A549 (cell line): ENCODE data around the gene DYNC1I1. TPM values are rescaled to one million over a fixed set of nuclear protein-coding genes. Genes with fewer than 3 reads are reported as not detected.
A peak's percentile ranks its signal among the peaks of the same experiment; 100 is the strongest.

ENCODE experiments used
- ATAC-seq, 2 experiments: fragments of 200-7000 bp in 1 of 2; fragments of >200 bp in 1 of 2; cut with Nextera tagmentation in 1 of 2; cut with Tn5 transposase in 1 of 2; 3 replicates each; pipeline versions ENCODE4 v1.8.0 to v1.9.1; 2018 to 2020; ENCODE audit warnings: mild to moderate bottlenecking in 1 of 2, moderate library complexity in 1 of 2
- CTCF ChIA-PET: fragments of 300-600 bp; sonication (Branson Sonifier 250); formaldehyde crosslinking; extraction: SDS; loops from one replicate; lab custom pipeline; 2021; ENCODE audit warnings: antibody characterized with exemption, inconsistent platforms; lab: Yijun Ruan, JAX
- POLR2A ChIA-PET: fragments of 350-600 bp; formaldehyde crosslinking; extraction: SDS; loops from one replicate; lab custom pipeline; 2021; ENCODE audit warnings: antibody characterized with exemption, inconsistent platforms; lab: Yijun Ruan, JAX
- DNase-seq, 2 experiments: peaks; one replicate each; pipeline versions ENCODE4 v3.0.0 to v3.0.0-alpha.2; 2011 to 2016; ENCODE audit warnings: low read depth in 1 of 2, low spot score in 1 of 2
- FAIRE-seq: peaks from 2 replicates; lab custom pipeline; 2011; peaks lifted over from hg19 to GRCh38; lab: Jason Lieb, UNC
- H3K27ac ChIP-seq, 2 experiments: fragments of >200 bp; sonication (Bioruptor Twin); formaldehyde crosslinking; 3 replicates each; pipeline ENCODE4 v1.5.1; 2016 to 2017
- H3K4me1 ChIP-seq: fragments of >200 bp; sonication (Bioruptor Twin); formaldehyde crosslinking; 3 replicates; pipeline ENCODE4 v1.6.1; 2016
- H3K4me2 ChIP-seq: fragments of >200 bp; sonication (Bioruptor Twin); formaldehyde crosslinking; 3 replicates; pipeline ENCODE4 v1.6.1; 2016
- H3K4me3 ChIP-seq: fragments of >200 bp; sonication (Bioruptor Twin); formaldehyde crosslinking; 3 replicates; pipeline ENCODE4 v1.5.1; 2016
- H3K9me3 ChIP-seq: fragments of >200 bp; sonication (Bioruptor Twin); formaldehyde crosslinking; 3 replicates; pipeline ENCODE4 v1.6.1; 2016
- ATOH8 ChIP-seq: fragments of 250-450 bp; sonication (Bioruptor Pico); IDR thresholded peaks from 2 replicates; pipeline ENCODE4 v1.5.0; 2020; ENCODE audit warnings: low read depth, mild to moderate bottlenecking, moderate library complexity
- BCL3 ChIP-seq: fragments of >200 bp; sonication (Bioruptor Twin); formaldehyde crosslinking; IDR thresholded peaks from 3 replicates; pipeline ENCODE4 v1.6.1; 2016
- CBX2 ChIP-seq: fragments of 200-600 bp; sonication (generic); IDR thresholded peaks from 2 replicates; pipeline ENCODE4 v1.6.1; 2016; ENCODE audit warnings: low read depth, mild to moderate bottlenecking, borderline replicate concordance
- CBX8 ChIP-seq: fragments of 200-600 bp; sonication (generic); IDR thresholded peaks from 2 replicates; pipeline ENCODE4 v1.6.1; 2016
- CTCF ChIP-seq: fragments of >200 bp; sonication (Bioruptor Twin); formaldehyde crosslinking; IDR thresholded peaks from 3 replicates; pipeline ENCODE4 v1.5.1; 2016
- E2F6 ChIP-seq: IDR thresholded peaks from 2 replicates; pipeline ENCODE4 v1.6.1; 2012; ENCODE audit warnings: low read depth, borderline replicate concordance
- EHMT2 ChIP-seq: fragments of 200-600 bp; sonication (generic); IDR thresholded peaks from 2 replicates; pipeline ENCODE4 v1.6.1; 2016; ENCODE audit warnings: antibody characterized with exemption, low read depth, mild to moderate bottlenecking, moderate library complexity
- ELK1 ChIP-seq: fragments of 150-350 bp; IDR thresholded peaks from 2 replicates; pipeline ENCODE4 v1.6.1; 2014; ENCODE audit warnings: low read depth, mild to moderate bottlenecking, low read length
- EP300 ChIP-seq, 2 experiments: fragments of >200 bp; sonication (Bioruptor Twin); formaldehyde crosslinking; IDR thresholded peaks; 2 replicates in 1 of 2; 3 replicates in 1 of 2; pipeline ENCODE4 v1.6.1; 2016 to 2017
- ESRRA ChIP-seq: fragments of 150-350 bp; IDR thresholded peaks from 2 replicates; pipeline ENCODE4 v1.6.1; 2014; ENCODE audit warnings: mild to moderate bottlenecking, low read length, borderline replicate concordance
- FOSB ChIP-seq: fragments of 250-450 bp; sonication (Bioruptor Pico); IDR thresholded peaks from 2 replicates; pipeline ENCODE4 v1.5.0; 2020; ENCODE audit warnings: mild to moderate bottlenecking, moderate library complexity
- FOSL2 ChIP-seq, 2 experiments: fragments of 450-650 bp in 1 of 2; fragments of >200 bp in 1 of 2; sonication (Bioruptor Twin) in 1 of 2; formaldehyde crosslinking; IDR thresholded peaks; 2 replicates each; pipeline versions ENCODE4 v1.5.0 to v1.6.1; 2016 to 2020; ENCODE audit warnings: mild to moderate bottlenecking in 1 of 2, moderate library complexity in 1 of 2
- FOXS1 ChIP-seq: fragments of 250-450 bp; sonication (Bioruptor Pico); IDR thresholded peaks from 2 replicates; pipeline ENCODE4 v1.5.0; 2020; ENCODE audit warnings: mild to moderate bottlenecking, moderate library complexity
- GATA3 ChIP-seq: IDR thresholded peaks from 2 replicates; pipeline ENCODE4 v1.6.1; 2012; ENCODE audit warnings: borderline replicate concordance
- HDAC2 ChIP-seq: fragments of 200-600 bp; sonication (generic); IDR thresholded peaks from 2 replicates; pipeline ENCODE4 v1.6.1; 2016
- HEYL ChIP-seq: fragments of 250-450 bp; sonication (Bioruptor Pico); IDR thresholded peaks from 2 replicates; pipeline ENCODE4 v1.8.0; 2021; ENCODE audit warnings: mild to moderate bottlenecking, moderate library complexity
- HOXB5 ChIP-seq: fragments of 250-450 bp; sonication (Bioruptor Pico); IDR thresholded peaks from 2 replicates; pipeline ENCODE4 v1.5.0; 2020; ENCODE audit warnings: mild to moderate bottlenecking, moderate library complexity
- JUN ChIP-seq, 2 experiments: fragments of >200 bp; sonication (Bioruptor Twin); formaldehyde crosslinking; IDR thresholded peaks; 2 replicates in 1 of 2; 3 replicates in 1 of 2; pipeline ENCODE4 v1.6.1; 2016 to 2017
- KDM1A ChIP-seq: fragments of 200-600 bp; sonication (generic); IDR thresholded peaks from 2 replicates; pipeline ENCODE4 v1.6.1; 2016; ENCODE audit warnings: low read depth, mild to moderate bottlenecking
- KDM5A ChIP-seq: fragments of 200-600 bp; sonication (generic); IDR thresholded peaks from 2 replicates; pipeline ENCODE4 v1.6.1; 2016; ENCODE audit warnings: antibody characterized with exemption, mild to moderate bottlenecking
- MAX ChIP-seq: IDR thresholded peaks from 2 replicates; pipeline ENCODE4 v1.6.1; 2012
- RCOR1 ChIP-seq: fragments of 150-350 bp; IDR thresholded peaks from 2 replicates; pipeline ENCODE4 v1.6.1; 2014; ENCODE audit warnings: antibody characterized with exemption, low read length, low read depth
- REST ChIP-seq: fragments of 200-600 bp; sonication (generic); IDR thresholded peaks from 2 replicates; pipeline ENCODE4 v1.6.1; 2016; ENCODE audit warnings: antibody characterized with exemption, mild to moderate bottlenecking, moderate library complexity
- RFX5 ChIP-seq: fragments of 450-650 bp; IDR thresholded peaks from 2 replicates; pipeline ENCODE4 v1.7.1; 2014; ENCODE audit warnings: antibody characterized with exemption, mild to moderate bottlenecking, moderate library complexity
- RNF2 ChIP-seq: fragments of 200-600 bp; sonication (generic); IDR thresholded peaks from 2 replicates; pipeline ENCODE4 v1.6.1; 2016; ENCODE audit warnings: low read depth, mild to moderate bottlenecking, antibody characterized with exemption, moderate library complexity, borderline replicate concordance
- SREBF2 ChIP-seq: fragments of 450-650 bp; IDR thresholded peaks from 2 replicates; pipeline ENCODE4 v1.6.1; 2014; ENCODE audit warnings: mild to moderate bottlenecking, moderate library complexity
- TFCP2L1 ChIP-seq: fragments of 250-450 bp; sonication (Bioruptor Pico); IDR thresholded peaks from 2 replicates; pipeline ENCODE4 v1.5.0; 2021; ENCODE audit warnings: mild to moderate bottlenecking
- TP53 ChIP-seq: fragments of 250-450 bp; sonication (Bioruptor Pico); IDR thresholded peaks from 2 replicates; pipeline ENCODE4 v1.5.0; 2021; ENCODE audit warnings: mild to moderate bottlenecking, moderate library complexity
- ZFP36 ChIP-seq: fragments of 450-650 bp; IDR thresholded peaks from 2 replicates; pipeline ENCODE4 v1.6.1; 2014; ENCODE audit warnings: borderline replicate concordance; ENCODE audit not compliant: partially characterized antibody
- WGBS: methylation state at CpG from one replicate; pipeline ENCODE4 v1.1.6; 2017; ENCODE audit errors: missing lambda C conversion rate; 5-methylcytosine and 5-hydroxymethylcytosine counted together
- polyA plus RNA-seq, 4 experiments: library from polyadenylated mRNA; depleted of rRNA in 3 of 4; stranded (reverse); fragments of >200 nt; fragmentation: RNase III in 1 of 4; extraction: RNeasy Plus Mini Kit Qiagen cat#74134 plus additional on column Dnase treatment in 1 of 4; gene quantifications; 2 replicates in 3 of 4; 3 replicates in 1 of 4; pipeline ENCODE4 v1.2.3, GENCODE V29; 2011 to 2017

DYNC1I1 gene
- polyA plus RNA-seq, 2 of the 4 experiments (the other 2 are of a cell fraction): 0.04 TPM; not detected in 1

GRCh38 chr7:96111405-96111804 is 339.1 kb downstream of the DYNC1I1 start:
- DNase-seq (no peak), ATAC-seq (no peak), FAIRE-seq (no peak)
- TF ChIP-seq JUN (IDR thresholded peaks at IDR 0.05) (no peak), SREBF2 (no peak), E2F6 (no peak), RNF2 (no peak), RFX5 (no peak), REST (no peak), EHMT2 (no peak), ATOH8 (CRISPR knock-in tag) (no peak), KDM1A (no peak), ZFP36 (no peak), RCOR1 (no peak), CBX2 (no peak), GATA3 (no peak), ELK1 (no peak), ESRRA (no peak), FOSL2 (IDR thresholded peaks at IDR 0.05) (no peak), FOSL2 (CRISPR knock-in tag; IDR thresholded peaks at IDR 0.05) (no peak), HOXB5 (CRISPR knock-in tag) (no peak)
- Histone ChIP-seq H3K9me3 (0 out of 3 replicates have a peak, but pooled peaks cover 4% of the 10 kb centered on the region), H3K27ac (no peak overlapping the region), H3K4me1 (no peaks in the 10 kb centered on the region), H3K4me2 (no peak overlapping the region), H3K4me3 (no peak overlapping the region)
- CTCF ChIA-PET: no interaction called here
- POLR2A ChIA-PET: no interaction called here

- FAIRE-seq: no peak
- no peak for ATAC-seq
- TF ChIP-seq EHMT2 (no peak), FOXS1 (CRISPR knock-in tag) (no peak), MAX (no peak), FOSB (no peak), TFCP2L1 (CRISPR knock-in tag) (no peak), BCL3 (no peak), EP300 (IDR thresholded peaks at IDR 0.05) (no peak), ZFP36 (no peak), TP53 (no peak), RFX5 (no peak), CTCF (no peak), HEYL (CRISPR knock-in tag) (no peak), CBX8 (no peak), HDAC2 (no peak), KDM5A (no peak)
- TF ChIP-seq, all 56 proteins: peak for 0
- Histone ChIP-seq H3K27ac (no peak overlapping the region), H3K9me3 (0 out of 3 replicates have a peak, but pooled peaks cover 4% of the 10 kb centered on the region), H3K4me3 (no peak overlapping the region), H3K4me1 (no peaks in the 10 kb centered on the region), H3K4me2 (no peak overlapping the region)
- peak in 1 of 2 experiments; percentile 8 for DNase-seq
- CTCF ChIA-PET: no interaction called here
- POLR2A ChIA-PET: no interaction called here
- WGBS: 45% methylated on average over 7 of the region's 7 CpGs
Measured at GRCh38 chr7:96114190-96114589, 341.8 kb downstream of the DYNC1I1 start.
